ENCODE data around the gene CLP1.

DNA sequence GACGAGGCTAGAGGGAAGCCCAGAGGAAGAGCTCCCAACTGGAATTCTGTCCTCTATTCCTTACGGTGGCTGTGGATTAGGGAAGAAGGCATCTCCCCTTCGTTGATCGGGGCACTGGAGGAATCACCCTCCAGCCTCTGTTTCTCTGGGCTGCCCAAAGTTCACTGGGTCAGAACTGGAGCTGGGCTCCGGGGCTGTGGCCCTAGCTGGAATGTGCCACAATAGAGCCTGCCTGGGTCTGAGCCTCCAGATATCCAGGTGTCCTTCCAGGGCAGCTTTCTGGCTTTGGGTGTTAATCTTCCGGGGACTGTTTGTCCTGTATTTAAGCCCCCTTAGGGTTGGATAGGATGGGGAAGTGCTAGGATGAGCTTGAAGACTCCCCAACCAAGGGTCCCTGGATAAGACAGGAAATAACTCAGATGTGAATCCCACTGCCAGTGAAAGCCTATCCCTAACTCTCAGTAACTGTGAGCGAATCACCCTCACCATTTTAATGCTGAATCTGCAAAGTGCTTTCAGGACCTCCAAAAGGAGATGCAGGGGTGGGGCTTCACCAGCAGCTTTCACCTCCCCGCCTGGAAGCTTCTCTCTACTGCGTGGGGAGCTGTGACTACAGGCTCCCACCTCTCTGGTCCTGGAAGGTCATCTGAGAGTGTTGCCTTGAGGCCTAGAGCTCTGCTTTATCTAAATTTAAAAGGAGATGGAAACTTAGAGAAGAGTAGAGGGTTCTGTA lies 17.3 kb upstream of the CLP1 start:
- TF ChIP-seq, protein P1, sequence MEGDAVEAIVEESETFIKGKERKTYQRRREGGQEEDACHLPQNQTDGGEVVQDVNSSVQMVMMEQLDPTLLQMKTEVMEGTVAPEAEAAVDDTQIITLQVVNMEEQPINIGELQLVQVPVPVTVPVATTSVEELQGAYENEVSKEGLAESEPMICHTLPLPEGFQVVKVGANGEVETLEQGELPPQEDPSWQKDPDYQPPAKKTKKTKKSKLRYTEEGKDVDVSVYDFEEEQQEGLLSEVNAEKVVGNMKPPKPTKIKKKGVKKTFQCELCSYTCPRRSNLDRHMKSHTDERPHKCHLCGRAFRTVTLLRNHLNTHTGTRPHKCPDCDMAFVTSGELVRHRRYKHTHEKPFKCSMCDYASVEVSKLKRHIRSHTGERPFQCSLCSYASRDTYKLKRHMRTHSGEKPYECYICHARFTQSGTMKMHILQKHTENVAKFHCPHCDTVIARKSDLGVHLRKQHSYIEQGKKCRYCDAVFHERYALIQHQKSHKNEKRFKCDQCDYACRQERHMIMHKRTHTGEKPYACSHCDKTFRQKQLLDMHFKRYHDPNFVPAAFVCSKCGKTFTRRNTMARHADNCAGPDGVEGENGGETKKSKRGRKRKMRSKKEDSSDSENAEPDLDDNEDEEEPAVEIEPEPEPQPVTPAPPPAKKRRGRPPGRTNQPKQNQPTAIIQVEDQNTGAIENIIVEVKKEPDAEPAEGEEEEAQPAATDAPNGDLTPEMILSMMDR (IDR thresholded peaks at IDR 0.05), result no peak
- no peak for TF ChIP-seq ZFX (IDR thresholded peaks at IDR 0.05; ENCODE audit: borderline replicate concordance)
